Spleen (tissue), 11 donors: ENCODE results near the gene TPO. TPM values are rescaled to one million over a fixed set of nuclear protein-coding genes. Genes with fewer than 3 reads are reported as not detected.

ENCODE experiments used
- DNase-seq: peaks from one replicate; pipeline ENCODE4 v3.0.0-alpha.2; 2020
- H3K27ac ChIP-seq, 8 donors: fragments of 200-600 bp; sonication (generic) in 7 of 8; 1 replicate in 4 of 8; 2 replicates in 4 of 8; pipeline versions ENCODE4 v1.5.0 to v1.8.0; 2016 to 2021; ENCODE audit warnings: inconsistent platforms in 4 of 8, mild to moderate bottlenecking in 4 of 8, moderate library complexity in 1 of 8
- H3K27me3 ChIP-seq, 7 donors: fragments of 200-600 bp; sonication (generic) in 6 of 7; replicated peaks in 1 of 7; 1 replicate in 4 of 7; 2 replicates in 3 of 7; pipeline versions ENCODE4 v1.5.0 to v1.8.0; 2016 to 2021; ENCODE audit warnings: inconsistent platforms in 3 of 7, mild to moderate bottlenecking in 1 of 7
- H3K36me3 ChIP-seq, 6 donors: fragments of 200-600 bp; sonication (generic) in 5 of 6; 1 replicate in 4 of 6; 2 replicates in 2 of 6; pipeline versions ENCODE4 v1.5.0 to v1.8.0; 2016 to 2021; ENCODE audit warnings: inconsistent platforms in 2 of 6
- H3K4me1 ChIP-seq, 6 donors: fragments of 200-600 bp; sonication (generic) in 5 of 6; 1 replicate in 3 of 6; 2 replicates in 3 of 6; pipeline versions ENCODE4 v1.5.0 to v1.8.0; 2016 to 2021; ENCODE audit warnings: inconsistent platforms in 3 of 6
- H3K4me3 ChIP-seq, 8 donors: fragments of 200-600 bp; sonication (generic) in 7 of 8; 1 replicate in 4 of 8; 2 replicates in 4 of 8; pipeline versions ENCODE4 v1.5.0 to v1.8.0; 2016 to 2021; ENCODE audit warnings: inconsistent platforms in 4 of 8, mild to moderate bottlenecking in 4 of 8, moderate library complexity in 2 of 8
- H3K9me3 ChIP-seq, 8 donors: fragments of 200-600 bp; sonication (generic) in 7 of 8; 1 replicate in 4 of 8; 2 replicates in 4 of 8; pipeline versions ENCODE4 v1.5.0 to v1.8.0; 2016 to 2021; ENCODE audit warnings: inconsistent platforms in 4 of 8
- POLR2A ChIP-seq, 3 donors: fragments of 450-650 bp; IDR thresholded peaks; one replicate each; pipeline ENCODE4 v1.5.1; 2017; ENCODE audit warnings: antibody characterized with exemption in 3 of 3, mild to moderate bottlenecking in 1 of 3
- POLR2AphosphoS5 ChIP-seq, 3 donors: sonication (generic); formaldehyde crosslinking; IDR thresholded peaks; one replicate each; pipeline ENCODE4 v1.5.1; 2017; ENCODE audit warnings: antibody characterized with exemption in 3 of 3
- WGBS, 5 donors: extraction: QIAGEN DNeasy Blood & Tissue Kit in 3 of 5; methylation state at CpG; one replicate each; pipeline versions ENCODE4 v1.1.5 to v1.1.7; 2013 to 2018; 5-methylcytosine and 5-hydroxymethylcytosine counted together
- intact Hi-C: fragments of 100-400 bp; cut with DNase I; formaldehyde crosslinking; loops from one replicate; pipeline ENCODE4 v1.15.0; 2023; ENCODE audit warnings: low total_unique reads
- polyA plus RNA-seq, 3 donors: library from polyadenylated mRNA; stranded (reverse); fragments of 200-250 nt; gene quantifications; one replicate each; pipeline ENCODE4 v1.2.1, GENCODE V29; 2013
- total RNA-seq, 7 donors: library from RNA; depleted of rRNA in 3 of 7; stranded (reverse); fragments of >200 nt in 3 of 7; fragmentation: NEBNext Ultra II Directional in 4 of 7; extraction: Animal tissue kit (Norgen Biotek cat#: 25700) in 4 of 7; gene quantifications; one replicate each; pipeline versions ENCODE4 v1.1.0 to v1.2.1, GENCODE V29; 2016 to 2021
- TF ChIP-seq, protein P1 (sequence below), 11 experiments: fragments of 200-600 bp in 7 of 11; fragments of 450-650 bp in 4 of 11; sonication (generic) in 4 of 11; IDR thresholded peaks in 8 of 11; conservative IDR thresholded peaks in 3 of 11; 1 replicate in 7 of 11; 2 replicates in 4 of 11; pipeline versions ENCODE4 v1.4.0 to v1.8.0; 2016 to 2021; ENCODE audit warnings: antibody characterized with exemption in 11 of 11, inconsistent platforms in 4 of 11, mild to moderate bottlenecking in 1 of 11
- donor health status: healthy with polysubstance abuse.
- donor health status: DM: no; HTN: no; CAD: no; lungs with moderate emphysema.
- donor health status: DM: no; HTN: no; CAD: no.
- donor health status: Bipolar disorder and iron deficiency.
- donor health status: healthy.
- donor health status: DM: no; HTN: no; CAD: no.
- donor health status: DM: yes; HTN: yes; CAD: no.

Gene TPO
- total and polyA plus RNA-seq, 10 donors = 14.4 to 127 (median 49.0) TPM

DNA sequence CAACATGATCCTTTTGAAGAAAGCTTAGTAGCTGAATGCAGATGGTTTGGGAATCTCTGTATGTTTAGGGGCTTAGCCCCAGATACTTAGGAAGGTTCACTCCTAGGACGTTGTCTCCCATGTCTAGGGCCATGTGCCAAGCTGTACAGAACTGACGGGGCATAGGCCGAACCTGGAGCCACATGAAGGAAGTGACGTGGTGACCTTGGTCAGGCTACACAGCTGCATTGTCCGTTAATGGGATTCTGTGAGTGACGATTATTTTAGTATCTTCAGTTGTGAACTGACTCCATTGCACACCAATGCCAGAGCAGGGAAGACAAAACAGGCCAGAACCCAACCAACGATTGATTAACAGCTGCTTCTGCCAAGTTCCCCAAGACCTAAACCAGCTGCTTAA is 139.3 kb downstream of the TPO start:
- Histone ChIP-seq H3K4me1 (peaks cover 5 to 42% (median 17%) of the 10 kb centered on the region in 6 donors), H3K27ac (no peak overlapping the region), H3K36me3 (no peaks in the 10 kb centered on the region), H3K9me3 (no peaks in the 10 kb centered on the region), H3K27me3 (peaks cover 0 to 30% (median 0%) of the 10 kb centered on the region in 7 donors), H3K4me3 (no peak overlapping the region)
- TF ChIP-seq POLR2A (IDR thresholded peaks at IDR 0.05) (no peak), POLR2AphosphoS5 (IDR thresholded peaks at IDR 0.05) (no peak)
- TF ChIP-seq, protein P1, sequence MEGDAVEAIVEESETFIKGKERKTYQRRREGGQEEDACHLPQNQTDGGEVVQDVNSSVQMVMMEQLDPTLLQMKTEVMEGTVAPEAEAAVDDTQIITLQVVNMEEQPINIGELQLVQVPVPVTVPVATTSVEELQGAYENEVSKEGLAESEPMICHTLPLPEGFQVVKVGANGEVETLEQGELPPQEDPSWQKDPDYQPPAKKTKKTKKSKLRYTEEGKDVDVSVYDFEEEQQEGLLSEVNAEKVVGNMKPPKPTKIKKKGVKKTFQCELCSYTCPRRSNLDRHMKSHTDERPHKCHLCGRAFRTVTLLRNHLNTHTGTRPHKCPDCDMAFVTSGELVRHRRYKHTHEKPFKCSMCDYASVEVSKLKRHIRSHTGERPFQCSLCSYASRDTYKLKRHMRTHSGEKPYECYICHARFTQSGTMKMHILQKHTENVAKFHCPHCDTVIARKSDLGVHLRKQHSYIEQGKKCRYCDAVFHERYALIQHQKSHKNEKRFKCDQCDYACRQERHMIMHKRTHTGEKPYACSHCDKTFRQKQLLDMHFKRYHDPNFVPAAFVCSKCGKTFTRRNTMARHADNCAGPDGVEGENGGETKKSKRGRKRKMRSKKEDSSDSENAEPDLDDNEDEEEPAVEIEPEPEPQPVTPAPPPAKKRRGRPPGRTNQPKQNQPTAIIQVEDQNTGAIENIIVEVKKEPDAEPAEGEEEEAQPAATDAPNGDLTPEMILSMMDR (IDR thresholded peaks at IDR 0.05 in 8 of 11, conservative IDR thresholded peaks at IDR 0.05 in 3 of 11) = no peak
- 57 to 72% (median 62%) methylated on average over 7 of the region's 7 CpGs for WGBS, 5 donors
- DNase-seq = no peak
- intact Hi-C loops = no loop called here

- peak overlapping the region in 3 of 8 donors; percentile 15 to 43 (median 35) for H3K27ac ChIP-seq
- no peaks in the 10 kb centered on the region for H3K36me3 ChIP-seq
- H3K27me3 ChIP-seq = peaks cover 0 to 30% (median 0%) of the 10 kb centered on the region in 7 donors
- H3K9me3 ChIP-seq = no peaks in the 10 kb centered on the region
- WGBS, 5 donors = 64 to 80% (median 69%) methylated on average over 9 of the region's 9 CpGs
- DNase-seq = peak; percentile 42
- TF ChIP-seq POLR2A (IDR thresholded peaks at IDR 0.05) (no peak), POLR2AphosphoS5 (IDR thresholded peaks at IDR 0.05) (peak in 2 of 3 donors; percentile 13 to 58)
- TF ChIP-seq, protein P1 (IDR thresholded peaks at IDR 0.05 in 8 of 11, conservative IDR thresholded peaks at IDR 0.05 in 3 of 11) = peak in 5 of 11 experiments; percentile 16 to 42 (median 30)
- H3K4me3 ChIP-seq = no peak overlapping the region
- peaks cover 5 to 39% (median 16%) of the 10 kb centered on the region in 6 donors for H3K4me1 ChIP-seq
- intact Hi-C loops = no loop called here
These were observed 140.5 kb downstream of the TPO start for GRCh38 chr2:1553671-1554295.

DNA sequence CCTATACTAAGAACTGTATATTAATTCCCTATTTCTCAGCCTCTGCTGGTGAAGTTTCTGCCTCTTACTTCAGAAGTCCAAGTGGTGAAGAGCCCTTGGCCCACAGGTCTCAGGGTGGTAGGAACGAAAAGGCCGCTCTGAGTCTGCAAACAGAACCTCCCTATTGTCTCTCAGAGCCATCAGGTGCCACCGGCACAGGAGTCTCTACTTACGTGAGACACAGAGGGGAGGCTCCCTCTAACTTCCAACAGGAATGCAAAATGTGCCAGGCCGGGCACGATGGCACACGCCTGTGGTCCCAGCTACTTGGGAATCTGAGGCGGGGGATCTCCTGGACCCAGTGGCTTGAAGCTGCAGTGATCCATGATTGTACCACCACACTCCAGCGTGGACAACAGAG is 143.0 kb downstream of the TPO start:
- H3K4me3 ChIP-seq = no peak overlapping the region
- 86 to 97% (median 91%) methylated on average over 8 to 9 of the region's 9 CpGs for WGBS, 5 donors
- peaks cover 0 to 17% (median 0%) of the 10 kb centered on the region in 7 donors for H3K27me3 ChIP-seq
- no peaks in the 10 kb centered on the region for H3K36me3 ChIP-seq
- H3K27ac ChIP-seq = no peak overlapping the region
- intact Hi-C loops = no loop called here
- DNase-seq = no peak
- H3K4me1 ChIP-seq = peaks cover 0 to 17% (median 3%) of the 10 kb centered on the region in 6 donors
- no peaks in the 10 kb centered on the region for H3K9me3 ChIP-seq
- no peak for TF ChIP-seq POLR2A (IDR thresholded peaks at IDR 0.05)
- TF ChIP-seq, protein P1 (IDR thresholded peaks at IDR 0.05 in 8 of 11, conservative IDR thresholded peaks at IDR 0.05 in 3 of 11) = no peak
- no peak for TF ChIP-seq POLR2AphosphoS5 (IDR thresholded peaks at IDR 0.05)

GRCh38 chr2:1556776-1557466 is 143.7 kb downstream of the TPO start:
- peak; percentile 64 for DNase-seq
- peaks cover 0 to 12% (median 0%) of the 10 kb centered on the region in 7 donors for H3K27me3 ChIP-seq
- peak overlapping the region in 1 of 8 donors; percentile 13 for H3K27ac ChIP-seq
- no peaks in the 10 kb centered on the region for H3K36me3 ChIP-seq
- peaks cover 0 to 16% (median 3%) of the 10 kb centered on the region in 6 donors for H3K4me1 ChIP-seq
- intact Hi-C loops = no loop called here
- WGBS, 5 donors = 78 to 88% (median 84%) methylated on average over 10 to 13 of the region's 13 CpGs
- H3K9me3 ChIP-seq = no peaks in the 10 kb centered on the region
- peak in 2 of 3 donors; percentile 62 to 63 for TF ChIP-seq POLR2AphosphoS5 (IDR thresholded peaks at IDR 0.05)
- TF ChIP-seq, protein P1 (IDR thresholded peaks at IDR 0.05 in 8 of 11, conservative IDR thresholded peaks at IDR 0.05 in 3 of 11) = no peak
- H3K4me3 ChIP-seq = no peak overlapping the region
